A673 (cell line): ENCODE measurements around the gene SLC25A13.

Experiments
- EZH2 ChIP-seq: fragments of 200-600 bp; sonication (generic); IDR thresholded peaks from 2 replicates; pipeline ENCODE4 v1.6.1; 2017; ENCODE audit warnings: borderline replicate concordance, low read depth, mild to moderate bottlenecking, mixed read lengths, antibody characterized with exemption, low read length; ENCODE audit not compliant: poor library complexity, severe bottlenecking
- TF ChIP-seq, protein P1 (sequence below): fragments of 300-800, 200-600 bp; sonication (generic); conservative IDR thresholded peaks from 2 replicates; pipeline ENCODE4 v1.5.1; 2017; ENCODE audit warnings: low read depth, mild to moderate bottlenecking, antibody characterized with exemption, low read length, moderate library complexity, mixed read lengths

DNA sequence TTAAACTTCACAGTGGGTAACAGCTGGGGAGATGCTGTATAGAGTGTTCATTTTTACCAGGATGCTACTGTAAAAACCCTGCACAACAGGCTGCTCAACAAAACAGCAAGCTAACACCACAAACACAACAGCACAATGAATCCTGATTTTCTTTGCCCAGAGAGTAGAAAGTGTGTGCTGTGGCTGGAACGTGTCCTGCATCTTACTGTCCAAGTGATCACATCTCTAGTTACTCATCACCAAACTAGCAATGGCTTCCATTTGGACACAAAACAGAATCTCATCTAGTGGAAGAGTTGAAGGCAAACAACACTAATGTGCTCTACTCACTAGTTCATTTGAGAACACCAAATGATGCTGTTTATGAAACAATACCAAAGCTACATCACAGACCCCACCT lies 121.2 kb downstream of the SLC25A13 start:
- TF ChIP-seq, protein P1, sequence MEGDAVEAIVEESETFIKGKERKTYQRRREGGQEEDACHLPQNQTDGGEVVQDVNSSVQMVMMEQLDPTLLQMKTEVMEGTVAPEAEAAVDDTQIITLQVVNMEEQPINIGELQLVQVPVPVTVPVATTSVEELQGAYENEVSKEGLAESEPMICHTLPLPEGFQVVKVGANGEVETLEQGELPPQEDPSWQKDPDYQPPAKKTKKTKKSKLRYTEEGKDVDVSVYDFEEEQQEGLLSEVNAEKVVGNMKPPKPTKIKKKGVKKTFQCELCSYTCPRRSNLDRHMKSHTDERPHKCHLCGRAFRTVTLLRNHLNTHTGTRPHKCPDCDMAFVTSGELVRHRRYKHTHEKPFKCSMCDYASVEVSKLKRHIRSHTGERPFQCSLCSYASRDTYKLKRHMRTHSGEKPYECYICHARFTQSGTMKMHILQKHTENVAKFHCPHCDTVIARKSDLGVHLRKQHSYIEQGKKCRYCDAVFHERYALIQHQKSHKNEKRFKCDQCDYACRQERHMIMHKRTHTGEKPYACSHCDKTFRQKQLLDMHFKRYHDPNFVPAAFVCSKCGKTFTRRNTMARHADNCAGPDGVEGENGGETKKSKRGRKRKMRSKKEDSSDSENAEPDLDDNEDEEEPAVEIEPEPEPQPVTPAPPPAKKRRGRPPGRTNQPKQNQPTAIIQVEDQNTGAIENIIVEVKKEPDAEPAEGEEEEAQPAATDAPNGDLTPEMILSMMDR = no peak
- no peak for TF ChIP-seq EZH2
